A549 (cell line): ENCODE results near the gene HASPIN.

Source experiments
- RAD21 ChIP-seq, 2 experiments: fragments of >200 bp in 1 of 2; sonication (Bioruptor Twin) in 1 of 2; formaldehyde crosslinking in 1 of 2; IDR thresholded peaks in 1 of 2; conservative IDR thresholded peaks in 1 of 2; 2 replicates in 1 of 2; 3 replicates in 1 of 2; pipeline ENCODE4 v1.6.1; 2012 to 2018; ENCODE audit warnings: inconsistent platforms in 1 of 2
- ZSCAN20 ChIP-seq: fragments of 250-450 bp; sonication (Bioruptor Pico); IDR thresholded peaks from 2 replicates; pipeline ENCODE4 v1.8.0; 2022; ENCODE audit warnings: mild to moderate bottlenecking, moderate library complexity
- TF ChIP-seq, protein P1 (sequence below): IDR thresholded peaks from 2 replicates; pipeline ENCODE4 v1.6.1; 2012
- TF ChIP-seq, protein P2 (sequence below): fragments of >200 bp; sonication (Bioruptor Twin); formaldehyde crosslinking; IDR thresholded peaks from 3 replicates; pipeline ENCODE4 v1.5.1; 2016

DNA sequence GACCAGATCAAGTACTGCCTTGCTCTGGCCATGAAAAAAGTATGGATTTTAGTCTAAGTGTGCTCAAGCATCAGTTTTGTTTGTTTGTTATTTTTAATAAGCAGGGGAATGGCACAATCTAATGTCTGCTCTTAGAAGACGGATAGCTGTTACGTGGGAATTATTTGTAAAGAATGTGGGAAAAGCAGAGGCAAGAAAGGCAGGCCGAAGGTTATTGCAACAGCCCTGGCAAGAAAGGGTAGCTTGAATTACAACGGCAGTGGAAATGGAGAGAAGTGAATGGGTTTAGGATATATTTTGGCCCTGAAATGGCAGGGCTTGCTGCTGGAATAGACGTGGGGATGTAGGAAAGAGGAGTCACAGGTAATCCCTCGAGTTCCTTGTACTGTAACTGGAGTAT lies 987 bp upstream of the HASPIN start:
- TF ChIP-seq, protein P1, sequence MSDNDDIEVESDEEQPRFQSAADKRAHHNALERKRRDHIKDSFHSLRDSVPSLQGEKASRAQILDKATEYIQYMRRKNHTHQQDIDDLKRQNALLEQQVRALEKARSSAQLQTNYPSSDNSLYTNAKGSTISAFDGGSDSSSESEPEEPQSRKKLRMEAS = no peak
- no peak for TF ChIP-seq ZSCAN20 (CRISPR knock-in tag)
- TF ChIP-seq, protein P2, sequence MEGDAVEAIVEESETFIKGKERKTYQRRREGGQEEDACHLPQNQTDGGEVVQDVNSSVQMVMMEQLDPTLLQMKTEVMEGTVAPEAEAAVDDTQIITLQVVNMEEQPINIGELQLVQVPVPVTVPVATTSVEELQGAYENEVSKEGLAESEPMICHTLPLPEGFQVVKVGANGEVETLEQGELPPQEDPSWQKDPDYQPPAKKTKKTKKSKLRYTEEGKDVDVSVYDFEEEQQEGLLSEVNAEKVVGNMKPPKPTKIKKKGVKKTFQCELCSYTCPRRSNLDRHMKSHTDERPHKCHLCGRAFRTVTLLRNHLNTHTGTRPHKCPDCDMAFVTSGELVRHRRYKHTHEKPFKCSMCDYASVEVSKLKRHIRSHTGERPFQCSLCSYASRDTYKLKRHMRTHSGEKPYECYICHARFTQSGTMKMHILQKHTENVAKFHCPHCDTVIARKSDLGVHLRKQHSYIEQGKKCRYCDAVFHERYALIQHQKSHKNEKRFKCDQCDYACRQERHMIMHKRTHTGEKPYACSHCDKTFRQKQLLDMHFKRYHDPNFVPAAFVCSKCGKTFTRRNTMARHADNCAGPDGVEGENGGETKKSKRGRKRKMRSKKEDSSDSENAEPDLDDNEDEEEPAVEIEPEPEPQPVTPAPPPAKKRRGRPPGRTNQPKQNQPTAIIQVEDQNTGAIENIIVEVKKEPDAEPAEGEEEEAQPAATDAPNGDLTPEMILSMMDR = no peak
- no peak for TF ChIP-seq RAD21 (conservative IDR thresholded peaks at IDR 0.05 in 1 of 2, IDR thresholded peaks at IDR 0.05 in 1 of 2)
